PC-3 (cell line): Measurements from ENCODE around the gene SIPA1L3.

Experiments used
- EZH2 ChIP-seq: fragments of 300-600 bp; sonication (generic); IDR thresholded peaks from one replicate; pipeline ENCODE4 v1.6.1; 2017; ENCODE audit warnings: antibody characterized with exemption, mild to moderate bottlenecking, low read length; ENCODE audit not compliant: unreplicated experiment
- EZH2phosphoT487 ChIP-seq: fragments of 300-600 bp; sonication (generic); IDR thresholded peaks from 2 replicates; pipeline ENCODE4 v1.6.1; 2018; ENCODE audit warnings: mild to moderate bottlenecking, antibody characterized with exemption, low read length, borderline replicate concordance
- TF ChIP-seq, protein P1 (sequence below): fragments of 300-600 bp; sonication (generic); conservative IDR thresholded peaks from 2 replicates; pipeline ENCODE4 v1.5.1; 2017; ENCODE audit warnings: antibody characterized with exemption, low read depth, mild to moderate bottlenecking, low read length

GRCh38 chr19:37946132-37946531 is 39.1 kb downstream of the SIPA1L3 start:
- TF ChIP-seq, protein P1, sequence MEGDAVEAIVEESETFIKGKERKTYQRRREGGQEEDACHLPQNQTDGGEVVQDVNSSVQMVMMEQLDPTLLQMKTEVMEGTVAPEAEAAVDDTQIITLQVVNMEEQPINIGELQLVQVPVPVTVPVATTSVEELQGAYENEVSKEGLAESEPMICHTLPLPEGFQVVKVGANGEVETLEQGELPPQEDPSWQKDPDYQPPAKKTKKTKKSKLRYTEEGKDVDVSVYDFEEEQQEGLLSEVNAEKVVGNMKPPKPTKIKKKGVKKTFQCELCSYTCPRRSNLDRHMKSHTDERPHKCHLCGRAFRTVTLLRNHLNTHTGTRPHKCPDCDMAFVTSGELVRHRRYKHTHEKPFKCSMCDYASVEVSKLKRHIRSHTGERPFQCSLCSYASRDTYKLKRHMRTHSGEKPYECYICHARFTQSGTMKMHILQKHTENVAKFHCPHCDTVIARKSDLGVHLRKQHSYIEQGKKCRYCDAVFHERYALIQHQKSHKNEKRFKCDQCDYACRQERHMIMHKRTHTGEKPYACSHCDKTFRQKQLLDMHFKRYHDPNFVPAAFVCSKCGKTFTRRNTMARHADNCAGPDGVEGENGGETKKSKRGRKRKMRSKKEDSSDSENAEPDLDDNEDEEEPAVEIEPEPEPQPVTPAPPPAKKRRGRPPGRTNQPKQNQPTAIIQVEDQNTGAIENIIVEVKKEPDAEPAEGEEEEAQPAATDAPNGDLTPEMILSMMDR: no peak
- TF ChIP-seq EZH2: no peak
- TF ChIP-seq EZH2phosphoT487: no peak
